GM12878 (cell line): ENCODE results near the gene APPBP2.

Source experiments
- BMI1 ChIP-seq: fragments of 450-650 bp; IDR thresholded peaks from 2 replicates; pipeline ENCODE4 v1.6.1; 2016; ENCODE audit warnings: mild to moderate bottlenecking, moderate library complexity, borderline replicate concordance
- EP300 ChIP-seq, 2 experiments: fragments of 150-350 bp in 1 of 2; IDR thresholded peaks; 2 replicates each; pipeline ENCODE4 v1.6.1; 2011 to 2012; ENCODE audit warnings: low read depth in 2 of 2, low read length in 2 of 2, borderline replicate concordance in 1 of 2, improper control_type of control experiment in 1 of 2, inconsistent platforms in 1 of 2; ENCODE audit not compliant: control insufficient read depth in 1 of 2
- EZH2 ChIP-seq: IDR thresholded peaks from 2 replicates; pipeline ENCODE4 v1.6.1; 2012; ENCODE audit warnings: low read depth, mild to moderate bottlenecking, control low read depth, inconsistent platforms, low read length, borderline replicate concordance; ENCODE audit not compliant: control insufficient read depth
- IRF3 ChIP-seq: fragments of 450-650 bp; IDR thresholded peaks from 2 replicates; pipeline ENCODE4 v1.6.1; 2014; ENCODE audit warnings: mild to moderate bottlenecking
- NR2C2 ChIP-seq: IDR thresholded peaks from 2 replicates; pipeline ENCODE4 v1.6.1; 2011; ENCODE audit warnings: borderline replicate concordance, low read depth; ENCODE audit not compliant: control insufficient read depth, insufficient read length
- NRF1 ChIP-seq: conservative IDR thresholded peaks from 2 replicates; pipeline ENCODE4 v1.6.1; 2011; ENCODE audit warnings: mild to moderate bottlenecking, low read depth, low read length, improper control_type of control experiment
- POLR2A ChIP-seq: IDR thresholded peaks from 2 replicates; pipeline ENCODE4 v1.6.1; 2011; ENCODE audit warnings: low read depth, mild to moderate bottlenecking, low read length
- POLR2AphosphoS5 ChIP-seq: IDR thresholded peaks from 2 replicates; pipeline ENCODE4 v1.6.1; 2011; ENCODE audit warnings: mild to moderate bottlenecking, low read length, inconsistent platforms
- RUNX3 ChIP-seq: IDR thresholded peaks from 2 replicates; pipeline ENCODE4 v1.6.1; 2012; ENCODE audit warnings: low read length, inconsistent platforms
- SMAD1 ChIP-seq: fragments of 450-650 bp; IDR thresholded peaks from 2 replicates; pipeline ENCODE4 v1.6.1; 2018; ENCODE audit warnings: mild to moderate bottlenecking, low read depth; ENCODE audit not compliant: partially characterized antibody
- TCF7 ChIP-seq: IDR thresholded peaks from 2 replicates; pipeline ENCODE4 v1.6.1; 2014; ENCODE audit warnings: antibody characterized with exemption, borderline replicate concordance
- USF2 ChIP-seq: IDR thresholded peaks from 2 replicates; pipeline ENCODE4 v1.6.1; 2011; ENCODE audit warnings: low read depth, low read length, improper control_type of control experiment, borderline replicate concordance

GRCh38 chr17:60538726-60539125 is 12.7 kb upstream of the APPBP2 start:
- TF ChIP-seq BMI1: no peak
- TF ChIP-seq SMAD1: no peak
- TF ChIP-seq TCF7: no peak
- no peak for TF ChIP-seq EZH2
- no peak for TF ChIP-seq POLR2A
- TF ChIP-seq NR2C2: no peak
- no peak for TF ChIP-seq NRF1
- TF ChIP-seq IRF3: no peak
- no peak for TF ChIP-seq USF2
- no peak for TF ChIP-seq POLR2AphosphoS5
- no peak for TF ChIP-seq EP300 (IDR thresholded peaks at IDR 0.05; ENCODE audit: borderline replicate concordance in 1 of 2, control insufficient read depth in 1 of 2, low read depth in 2 of 2, low read length in 2 of 2)
- no peak for TF ChIP-seq RUNX3
